Suprapubic skin (tissue), 4 donors: ENCODE results near the gene MYOZ3. TPM values are rescaled to one million over a fixed set of nuclear protein-coding genes. Genes with fewer than 3 reads are reported as not detected.

Experiments used
- DNase-seq, 2 donors: peaks; one replicate each; pipeline ENCODE4 v3.0.0-alpha.2; 2019; ENCODE audit warnings: low spot score in 2 of 2
- H3K27ac ChIP-seq: fragments of 200-600 bp; sonication (generic); one replicate; pipeline ENCODE4 v1.5.1; 2019
- H3K27me3 ChIP-seq: fragments of 200-600 bp; sonication (generic); one replicate; pipeline ENCODE4 v1.5.1; 2019
- H3K36me3 ChIP-seq: fragments of 200-600 bp; sonication (generic); one replicate; pipeline ENCODE4 v1.5.1; 2019
- H3K4me1 ChIP-seq: fragments of 200-600 bp; sonication (generic); one replicate; pipeline ENCODE4 v1.5.1; 2019
- H3K4me3 ChIP-seq: fragments of 200-600 bp; sonication (generic); one replicate; pipeline ENCODE4 v1.5.1; 2019; ENCODE audit warnings: mild to moderate bottlenecking
- H3K9me3 ChIP-seq: fragments of 200-600 bp; sonication (generic); one replicate; pipeline ENCODE4 v1.5.1; 2019
- EP300 ChIP-seq: sonication (generic); formaldehyde crosslinking; IDR thresholded peaks from one replicate; pipeline ENCODE4 v1.6.1; 2017; ENCODE audit warnings: antibody characterized with exemption
- POLR2A ChIP-seq, 2 donors: fragments of 450-650 bp; IDR thresholded peaks; one replicate each; pipeline ENCODE4 v1.6.1; 2017; ENCODE audit warnings: antibody characterized with exemption in 2 of 2, mild to moderate bottlenecking in 2 of 2, moderate library complexity in 2 of 2
- POLR2AphosphoS5 ChIP-seq, 3 donors: sonication (generic); formaldehyde crosslinking; IDR thresholded peaks; one replicate each; pipeline ENCODE4 v1.6.1; 2017; ENCODE audit warnings: antibody characterized with exemption in 3 of 3
- WGBS: methylation state at CpG from one replicate; pipeline ENCODE4 v1.1.5; 2018; 5-methylcytosine and 5-hydroxymethylcytosine counted together
- total RNA-seq, 4 donors: library from RNA; depleted of rRNA; stranded (reverse); fragments of >200 nt; gene quantifications; one replicate each; pipeline ENCODE4 v1.1.0, GENCODE V29; 2016
- TF ChIP-seq, protein P1 (sequence below), 2 donors: fragments of 200-600 bp in 1 of 2; fragments of 450-650 bp in 1 of 2; sonication (generic) in 1 of 2; IDR thresholded peaks; one replicate each; pipeline ENCODE4 v1.5.1; 2016 to 2019; ENCODE audit warnings: antibody characterized with exemption in 2 of 2, mild to moderate bottlenecking in 1 of 2, moderate library complexity in 1 of 2

The MYOZ3 gene
- total RNA-seq, 4 donors from 2014 or later: 0.30 TPM; not detected in 3

DNA sequence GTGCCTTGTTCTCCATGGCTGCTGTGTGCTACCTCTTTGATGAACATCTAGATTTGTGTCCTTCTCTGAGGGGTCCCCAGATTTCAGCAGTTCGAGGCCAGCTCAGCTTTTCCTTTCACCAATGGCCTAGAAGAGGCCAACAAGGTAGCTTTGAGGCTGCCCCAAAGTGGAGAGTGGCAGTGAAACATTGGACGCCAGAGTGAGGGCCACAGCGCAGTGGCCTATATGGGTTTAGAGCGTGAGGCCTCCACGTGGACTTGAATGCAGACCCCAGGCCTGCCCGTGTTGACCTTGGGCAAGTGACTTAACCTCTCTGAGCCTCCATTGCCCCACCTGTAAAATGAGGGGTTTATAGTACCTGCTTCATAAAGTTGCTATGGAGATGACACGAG lies 11.8 kb downstream of the MYOZ3 start:
- DNase-seq: no peak
- WGBS: 83% methylated on average over 7 of the region's 7 CpGs
- Histone ChIP-seq H3K4me3 (peak overlapping the region; percentile 53), H3K4me1 (peaks cover 33% of the 10 kb centered on the region), H3K9me3 (no peaks in the 10 kb centered on the region), H3K27ac (peak overlapping the region; percentile 64), H3K36me3 (no peaks in the 10 kb centered on the region), H3K27me3 (no peaks in the 10 kb centered on the region)
- no peak for TF ChIP-seq POLR2A (IDR thresholded peaks at IDR 0.05)
- TF ChIP-seq, protein P1, sequence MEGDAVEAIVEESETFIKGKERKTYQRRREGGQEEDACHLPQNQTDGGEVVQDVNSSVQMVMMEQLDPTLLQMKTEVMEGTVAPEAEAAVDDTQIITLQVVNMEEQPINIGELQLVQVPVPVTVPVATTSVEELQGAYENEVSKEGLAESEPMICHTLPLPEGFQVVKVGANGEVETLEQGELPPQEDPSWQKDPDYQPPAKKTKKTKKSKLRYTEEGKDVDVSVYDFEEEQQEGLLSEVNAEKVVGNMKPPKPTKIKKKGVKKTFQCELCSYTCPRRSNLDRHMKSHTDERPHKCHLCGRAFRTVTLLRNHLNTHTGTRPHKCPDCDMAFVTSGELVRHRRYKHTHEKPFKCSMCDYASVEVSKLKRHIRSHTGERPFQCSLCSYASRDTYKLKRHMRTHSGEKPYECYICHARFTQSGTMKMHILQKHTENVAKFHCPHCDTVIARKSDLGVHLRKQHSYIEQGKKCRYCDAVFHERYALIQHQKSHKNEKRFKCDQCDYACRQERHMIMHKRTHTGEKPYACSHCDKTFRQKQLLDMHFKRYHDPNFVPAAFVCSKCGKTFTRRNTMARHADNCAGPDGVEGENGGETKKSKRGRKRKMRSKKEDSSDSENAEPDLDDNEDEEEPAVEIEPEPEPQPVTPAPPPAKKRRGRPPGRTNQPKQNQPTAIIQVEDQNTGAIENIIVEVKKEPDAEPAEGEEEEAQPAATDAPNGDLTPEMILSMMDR (IDR thresholded peaks at IDR 0.05): no peak
- no peak for TF ChIP-seq POLR2AphosphoS5 (IDR thresholded peaks at IDR 0.05)
- TF ChIP-seq EP300: no peak

DNA sequence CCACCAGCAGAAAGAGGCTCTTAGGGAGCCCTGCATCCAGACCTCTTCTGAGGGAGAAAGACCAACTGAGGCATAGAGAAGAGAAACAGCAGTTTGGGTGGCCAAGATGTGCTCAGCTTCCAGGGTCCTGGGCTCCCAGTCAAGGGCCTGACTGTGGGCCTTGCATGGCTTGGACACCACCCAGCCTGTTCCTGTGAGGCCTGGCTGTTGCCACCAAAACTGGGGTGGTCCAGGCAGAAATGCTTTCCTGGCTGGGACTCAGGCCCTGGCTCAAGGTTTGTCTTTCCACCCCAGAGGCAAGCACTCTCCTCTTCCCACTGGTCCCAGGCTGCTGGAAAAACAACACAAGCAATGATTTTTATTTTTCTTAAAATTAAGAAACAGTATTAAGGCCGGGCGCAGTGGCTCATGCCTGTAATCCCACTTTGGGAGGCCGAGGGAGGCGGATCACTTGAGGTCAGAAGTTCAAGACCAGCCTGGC lies 13.3 kb downstream of the MYOZ3 start:
- peak overlapping the region; percentile 68 for H3K27ac ChIP-seq
- H3K4me3 ChIP-seq: no peak overlapping the region
- 78% methylated on average over 4 of the region's 4 CpGs for WGBS
- no peaks in the 10 kb centered on the region for H3K27me3 ChIP-seq
- TF ChIP-seq EP300 (no peak), POLR2AphosphoS5 (IDR thresholded peaks at IDR 0.05) (no peak), POLR2A (IDR thresholded peaks at IDR 0.05) (no peak)
- TF ChIP-seq, protein P1 (IDR thresholded peaks at IDR 0.05): no peak
- H3K36me3 ChIP-seq: no peaks in the 10 kb centered on the region
- no peaks in the 10 kb centered on the region for H3K9me3 ChIP-seq
- H3K4me1 ChIP-seq: peaks cover 33% of the 10 kb centered on the region
- DNase-seq: no peak

DNA sequence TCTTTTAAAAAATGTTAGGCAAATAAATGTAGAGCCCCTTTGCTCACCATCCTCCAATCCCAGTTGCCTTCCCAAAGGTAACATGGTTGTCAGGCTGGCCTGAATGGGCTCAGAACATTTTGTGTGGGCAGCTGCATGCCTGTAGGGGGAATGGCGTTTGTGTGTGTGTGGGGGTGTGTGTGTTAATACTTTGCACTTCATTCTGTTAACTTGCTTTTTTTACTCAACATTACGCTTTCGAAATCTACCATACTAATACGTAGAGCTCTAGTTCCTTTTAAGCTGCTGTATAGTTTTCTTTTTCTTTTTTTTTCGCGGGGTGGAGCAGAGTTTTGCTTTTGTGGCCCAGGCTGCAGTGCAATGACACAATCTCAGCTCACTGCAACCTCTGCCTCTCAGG lies 14.0 kb downstream of the MYOZ3 start:
- Histone ChIP-seq H3K27me3 (no peaks in the 10 kb centered on the region), H3K27ac (no peak overlapping the region), H3K36me3 (no peaks in the 10 kb centered on the region), H3K9me3 (no peaks in the 10 kb centered on the region), H3K4me1 (peaks cover 33% of the 10 kb centered on the region), H3K4me3 (no peak overlapping the region)
- TF ChIP-seq, protein P1 (IDR thresholded peaks at IDR 0.05): no peak
- TF ChIP-seq EP300 (no peak), POLR2A (IDR thresholded peaks at IDR 0.05) (no peak), POLR2AphosphoS5 (IDR thresholded peaks at IDR 0.05) (no peak)
- WGBS: 84% methylated on average over 6 of the region's 6 CpGs
- DNase-seq: no peak

DNA sequence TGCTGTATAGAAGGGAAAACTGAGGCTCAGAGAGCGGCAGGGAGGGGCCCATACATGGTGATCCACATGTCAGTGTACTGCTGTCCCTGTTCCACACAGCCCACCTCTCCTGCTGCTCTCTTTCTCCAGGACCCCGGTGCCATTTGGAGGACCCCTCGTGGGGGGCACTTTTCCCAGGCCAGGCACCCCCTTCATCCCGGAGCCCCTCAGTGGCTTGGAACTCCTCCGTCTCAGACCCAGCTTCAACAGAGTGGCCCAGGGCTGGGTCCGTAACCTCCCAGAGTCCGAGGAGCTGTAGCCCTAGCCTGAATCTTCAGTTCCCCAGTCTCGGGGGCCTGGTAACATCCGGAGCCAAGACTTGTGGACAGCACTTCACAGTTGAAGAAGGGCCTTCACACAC lies 15.5 kb downstream of the MYOZ3 start:
- WGBS: 92% methylated on average over 7 of the region's 9 CpGs
- no peak for DNase-seq
- TF ChIP-seq POLR2AphosphoS5 (IDR thresholded peaks at IDR 0.05) (no peak), EP300 (no peak), POLR2A (IDR thresholded peaks at IDR 0.05) (no peak)
- TF ChIP-seq, protein P1 (IDR thresholded peaks at IDR 0.05): no peak
- no peaks in the 10 kb centered on the region for H3K36me3 ChIP-seq
- peaks cover 26% of the 10 kb centered on the region for H3K4me1 ChIP-seq
- no peak overlapping the region for H3K27ac ChIP-seq
- no peaks in the 10 kb centered on the region for H3K27me3 ChIP-seq
- no peak overlapping the region for H3K4me3 ChIP-seq
- H3K9me3 ChIP-seq: no peaks in the 10 kb centered on the region

DNA sequence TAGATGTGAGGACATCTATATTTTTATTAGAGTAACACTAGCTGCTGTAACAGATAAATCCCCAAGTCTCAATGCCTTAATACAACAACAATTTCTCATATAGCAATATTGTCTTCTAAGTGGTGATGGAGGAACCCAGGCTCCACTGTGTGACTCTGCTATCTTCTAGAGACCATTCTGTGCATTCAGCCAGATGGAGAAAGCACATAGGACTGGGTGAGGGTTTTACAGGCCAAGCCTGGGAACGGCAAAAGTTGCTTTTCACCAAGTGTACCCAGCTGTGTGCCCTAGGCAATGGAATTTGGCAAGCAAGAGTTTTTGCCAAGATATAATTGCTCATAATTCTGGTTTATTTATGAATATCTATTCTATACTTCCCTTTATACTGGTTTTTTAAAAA lies 28.1 kb downstream of the MYOZ3 start:
- peaks cover 34% of the 10 kb centered on the region for H3K36me3 ChIP-seq
- 41% methylated on average over 1 of the region's 1 CpG for WGBS
- TF ChIP-seq EP300 (no peak), POLR2A (IDR thresholded peaks at IDR 0.05) (no peak), POLR2AphosphoS5 (IDR thresholded peaks at IDR 0.05) (no peak)
- TF ChIP-seq, protein P1 (IDR thresholded peaks at IDR 0.05): no peak

More for the DNA sequence above, 28.1 kb downstream of the MYOZ3 start:
- Histone ChIP-seq H3K9me3 (no peaks in the 10 kb centered on the region), H3K27ac (no peak overlapping the region), H3K27me3 (no peaks in the 10 kb centered on the region), H3K4me3 (no peak overlapping the region), H3K4me1 (no peaks in the 10 kb centered on the region)
- DNase-seq: no peak
